ENCODE measurements around the gene ARHGEF1. TPM values are rescaled to one million over a fixed set of nuclear protein-coding genes. Genes with fewer than 3 reads are reported as not detected.
A peak's percentile ranks its signal among the peaks of the same experiment; 100 is the strongest.

ARHGEF1 gene
- total RNA-seq, 2 donors from 2014 or later, result 57.1 to 65.6 TPM

DNA sequence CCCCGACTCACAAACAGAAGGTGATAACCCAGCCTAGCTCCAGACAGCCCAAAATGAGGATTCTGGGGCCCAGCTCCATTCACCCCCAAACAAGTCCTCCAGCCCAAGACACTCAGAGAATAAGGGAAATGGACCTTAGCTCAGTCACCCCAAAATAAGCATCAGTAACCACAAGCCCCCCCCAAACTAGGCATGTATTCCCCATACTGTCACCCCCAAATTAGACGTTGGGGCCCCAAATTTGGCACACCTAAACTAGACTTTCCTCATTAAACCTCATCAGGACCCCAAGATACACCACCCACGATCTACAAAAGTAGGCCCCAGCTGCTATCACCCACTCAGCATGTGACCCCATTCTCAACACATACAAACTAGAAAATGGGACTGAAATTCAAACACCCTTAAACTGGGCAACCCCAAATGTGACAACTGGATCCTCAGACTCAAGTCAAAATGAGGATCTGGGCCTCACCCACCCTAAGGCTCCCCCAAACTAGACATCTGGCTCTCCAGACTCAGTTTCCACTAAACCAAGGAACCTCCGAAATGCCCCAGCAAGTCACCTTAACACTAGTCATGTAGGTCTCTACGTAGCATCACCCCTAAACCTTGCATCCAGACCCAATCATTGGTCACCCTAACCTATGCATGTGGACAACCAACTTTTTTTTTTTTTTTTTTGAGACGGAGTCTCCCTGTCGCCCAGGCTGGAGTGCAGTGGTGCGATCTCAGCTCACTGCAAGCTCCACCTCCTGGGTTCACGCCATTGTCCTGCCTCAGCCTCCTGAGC lies 58.6 kb downstream of the ARHGEF1 start:
- no peak for DNase-seq (ENCODE audit: low spot score)
- Histone ChIP-seq H3K27ac (no peak overlapping the region), H3K27me3 (replicated peaks; ENCODE audit: insufficient read depth) (no peaks in the 10 kb centered on the region), H3K4me3 (no peak overlapping the region), H3K9me3 (no peaks in the 10 kb centered on the region), H3K4me1 (replicated peaks) (peaks cover 9% of the 10 kb centered on the region), H3K36me3 (no peaks in the 10 kb centered on the region)
- TF ChIP-seq POLR2AphosphoS5 (IDR thresholded peaks at IDR 0.05), result no peak
- TF ChIP-seq POLR2A (IDR thresholded peaks at IDR 0.05), result no peak
- TF ChIP-seq, protein P1, sequence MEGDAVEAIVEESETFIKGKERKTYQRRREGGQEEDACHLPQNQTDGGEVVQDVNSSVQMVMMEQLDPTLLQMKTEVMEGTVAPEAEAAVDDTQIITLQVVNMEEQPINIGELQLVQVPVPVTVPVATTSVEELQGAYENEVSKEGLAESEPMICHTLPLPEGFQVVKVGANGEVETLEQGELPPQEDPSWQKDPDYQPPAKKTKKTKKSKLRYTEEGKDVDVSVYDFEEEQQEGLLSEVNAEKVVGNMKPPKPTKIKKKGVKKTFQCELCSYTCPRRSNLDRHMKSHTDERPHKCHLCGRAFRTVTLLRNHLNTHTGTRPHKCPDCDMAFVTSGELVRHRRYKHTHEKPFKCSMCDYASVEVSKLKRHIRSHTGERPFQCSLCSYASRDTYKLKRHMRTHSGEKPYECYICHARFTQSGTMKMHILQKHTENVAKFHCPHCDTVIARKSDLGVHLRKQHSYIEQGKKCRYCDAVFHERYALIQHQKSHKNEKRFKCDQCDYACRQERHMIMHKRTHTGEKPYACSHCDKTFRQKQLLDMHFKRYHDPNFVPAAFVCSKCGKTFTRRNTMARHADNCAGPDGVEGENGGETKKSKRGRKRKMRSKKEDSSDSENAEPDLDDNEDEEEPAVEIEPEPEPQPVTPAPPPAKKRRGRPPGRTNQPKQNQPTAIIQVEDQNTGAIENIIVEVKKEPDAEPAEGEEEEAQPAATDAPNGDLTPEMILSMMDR (IDR thresholded peaks at IDR 0.05), result no peak
- intact Hi-C loops (cut with DNase I), result no loop called here
- WGBS, result 91% methylated on average over 9 of the region's 9 CpGs

DNA sequence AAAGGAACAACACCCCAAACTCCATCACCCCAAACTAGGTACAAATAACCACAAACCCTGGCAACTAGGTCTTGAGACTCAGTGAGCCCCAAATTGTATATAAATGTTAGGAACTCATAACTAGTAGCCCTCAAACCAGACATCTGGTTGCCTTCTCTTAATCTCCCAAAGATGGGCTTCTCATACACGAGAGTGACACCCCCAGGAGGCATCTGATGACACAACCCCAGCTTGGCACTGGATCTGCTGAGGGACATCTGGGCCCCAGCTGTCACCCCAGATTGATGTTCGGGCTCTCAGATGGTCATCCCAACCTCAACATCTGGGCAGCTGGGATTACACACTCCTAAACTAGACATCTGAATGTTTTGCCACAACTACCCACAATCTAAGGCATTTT lies 61.4 kb downstream of the ARHGEF1 start:
- WGBS, result 64% methylated on average over 2 of the region's 2 CpGs
- no peaks in the 10 kb centered on the region for H3K9me3 ChIP-seq
- TF ChIP-seq, protein P1 (IDR thresholded peaks at IDR 0.05), result no peak
- no peak for TF ChIP-seq POLR2AphosphoS5 (IDR thresholded peaks at IDR 0.05)
- no peak for TF ChIP-seq POLR2A (IDR thresholded peaks at IDR 0.05)
- H3K36me3 ChIP-seq, result no peaks in the 10 kb centered on the region
- no peak for DNase-seq (ENCODE audit: low spot score)
- intact Hi-C loops (cut with DNase I), result no loop called here
- no peak overlapping the region for H3K4me3 ChIP-seq
- H3K27ac ChIP-seq, result no peak overlapping the region
- peaks cover 9% of the 10 kb centered on the region for H3K4me1 ChIP-seq (replicated peaks)
- H3K27me3 ChIP-seq (replicated peaks; ENCODE audit: insufficient read depth), result no peaks in the 10 kb centered on the region

DNA sequence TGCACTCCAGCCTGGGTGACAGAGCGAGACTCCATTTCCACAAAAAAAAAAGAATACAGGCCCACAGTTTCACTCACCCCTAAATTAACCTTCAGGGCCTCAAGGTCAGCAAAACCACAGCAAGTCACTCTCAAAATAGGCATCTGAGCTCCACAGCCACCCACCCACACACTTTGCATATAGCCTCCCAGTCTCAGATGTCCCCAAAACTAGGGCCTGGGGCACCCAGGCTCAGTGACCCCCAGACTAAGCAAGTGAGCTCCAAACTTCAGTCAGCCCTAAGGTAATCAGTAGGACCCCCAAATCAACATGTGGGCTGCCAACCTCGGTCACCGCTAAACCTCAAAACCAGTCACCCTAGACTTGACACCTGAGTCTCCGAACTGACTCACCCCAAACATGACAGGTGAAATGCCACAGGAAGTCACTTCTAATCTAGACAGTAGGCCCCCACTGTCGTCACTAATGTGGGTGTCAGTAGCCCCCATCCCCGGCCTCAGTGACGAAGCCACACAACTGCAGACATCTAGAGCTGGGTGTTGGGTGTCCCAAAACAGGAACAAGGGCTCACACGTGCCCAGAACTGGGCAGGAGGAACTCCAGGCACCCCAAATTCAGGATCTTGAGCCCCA lies 62.3 kb downstream of the ARHGEF1 start:
- intact Hi-C loops (cut with DNase I), result no loop called here
- WGBS, result 87% methylated on average over 8 of the region's 8 CpGs
- H3K27ac ChIP-seq, result no peak overlapping the region
- H3K27me3 ChIP-seq (replicated peaks; ENCODE audit: insufficient read depth), result no peaks in the 10 kb centered on the region
- TF ChIP-seq POLR2A (IDR thresholded peaks at IDR 0.05) (no peak), POLR2AphosphoS5 (IDR thresholded peaks at IDR 0.05) (no peak)
- TF ChIP-seq, protein P1 (IDR thresholded peaks at IDR 0.05), result no peak
- no peak overlapping the region for H3K4me3 ChIP-seq
- H3K9me3 ChIP-seq, result no peaks in the 10 kb centered on the region
- no peaks in the 10 kb centered on the region for H3K36me3 ChIP-seq
- peak; percentile 17 for DNase-seq (ENCODE audit: low spot score)
- H3K4me1 ChIP-seq (replicated peaks), result peaks cover 6% of the 10 kb centered on the region

- WGBS, result 92% methylated on average over 3 of the region's 3 CpGs
- intact Hi-C loops (cut with DNase I), result no loop called here
- H3K36me3 ChIP-seq, result no peaks in the 10 kb centered on the region
Measured at GRCh38 chr19:41947091-41947490, 64.1 kb downstream of the ARHGEF1 start.

More at GRCh38 chr19:41947091-41947490, 64.1 kb downstream of the ARHGEF1 start:
- H3K9me3 ChIP-seq, result no peaks in the 10 kb centered on the region
- no peaks in the 10 kb centered on the region for H3K4me1 ChIP-seq (replicated peaks)
- no peaks in the 10 kb centered on the region for H3K27me3 ChIP-seq (replicated peaks; ENCODE audit: insufficient read depth)
- no peak overlapping the region for H3K27ac ChIP-seq
- TF ChIP-seq POLR2A (IDR thresholded peaks at IDR 0.05), result no peak
- TF ChIP-seq, protein P1 (IDR thresholded peaks at IDR 0.05), result no peak
- no peak for TF ChIP-seq POLR2AphosphoS5 (IDR thresholded peaks at IDR 0.05)
- no peak overlapping the region for H3K4me3 ChIP-seq
- no peak for DNase-seq (ENCODE audit: low spot score)

Measured in prostate gland (tissue), 2 donors.